GM23248 (cell line): ENCODE results near the gene FN1.

ENCODE experiments used
- EZH2 ChIP-seq: fragments of 200-600 bp; sonication (generic); IDR thresholded peaks from 2 replicates; pipeline ENCODE4 v1.6.1; 2018; ENCODE audit warnings: antibody characterized with exemption, mild to moderate bottlenecking; ENCODE audit not compliant: insufficient read depth, poor library complexity, severe bottlenecking
- EZH2phosphoT487 ChIP-seq: fragments of 200-600 bp; sonication (generic); IDR thresholded peaks from 2 replicates; pipeline ENCODE4 v1.6.1; 2018; ENCODE audit warnings: antibody characterized with exemption, moderate library complexity, mild to moderate bottlenecking, low read depth; ENCODE audit not compliant: insufficient read depth

- TF ChIP-seq EZH2 (no peak), EZH2phosphoT487 (no peak)
These were observed 39.1 kb downstream of the FN1 start for GRCh38 chr2:215396595-215397313.
